NT2/D1 (cell line): ENCODE measurements around the gene CREB3L2.

ENCODE experiments used
- SUZ12 ChIP-seq: IDR thresholded peaks from 2 replicates; pipeline ENCODE4 v1.6.1; 2011; ENCODE audit not compliant: insufficient read length, insufficient read depth; ENCODE audit errors: extremely low read depth
- YY1 ChIP-seq: IDR thresholded peaks from 2 replicates; pipeline ENCODE4 v1.6.1; 2011; ENCODE audit not compliant: insufficient read length, insufficient read depth
- ZNF274 ChIP-seq: IDR thresholded peaks from 2 replicates; pipeline ENCODE4 v1.6.1; 2011; ENCODE audit warnings: mild to moderate bottlenecking, low read depth, low read length

- no peak for TF ChIP-seq YY1
- no peak for TF ChIP-seq ZNF274
- TF ChIP-seq SUZ12: no peak
Measured at GRCh38 chr7:137877027-137877675, 124.7 kb downstream of the CREB3L2 start.
